H1 (cell line): ENCODE measurements around the gene KIAA1328. TPM values are rescaled to one million over a fixed set of nuclear protein-coding genes. Genes with fewer than 3 reads are reported as not detected.

Source experiments
- CTCF ChIA-PET: fragments of 300-600 bp; sonication (Branson Sonifier 250); formaldehyde crosslinking; loops from one replicate; lab custom pipeline; 2021; ENCODE audit not compliant: partially characterized antibody; lab: Charles Lee
- POLR2A ChIA-PET: fragments of 300-600 bp; sonication (Branson Sonifier 250); formaldehyde crosslinking; loops from one replicate; lab custom pipeline; 2021; ENCODE audit warnings: inconsistent platforms; ENCODE audit not compliant: partially characterized antibody; lab: Charles Lee
- DNase-seq, 2 experiments: peaks; one replicate each; pipeline versions ENCODE4 v3.0.0 to v3.0.0-alpha.2; 2010 to 2022; ENCODE audit warnings: low spot score in 2 of 2, low read depth in 1 of 2, mixed read lengths in 1 of 2
- FAIRE-seq: peaks from 2 replicates; lab custom pipeline; 2011; peaks lifted over from hg19 to GRCh38; lab: Jason Lieb, UNC
- H2AFZ ChIP-seq: 2 replicates; pipeline ENCODE4 v1.8.1; 2012; ENCODE audit warnings: low read length, inconsistent platforms
- H2AK5ac ChIP-seq: 2 replicates; pipeline ENCODE4 v1.6.1; 2013; ENCODE audit warnings: low read depth, low read length
- H2BK120ac ChIP-seq: replicated peaks from 2 replicates; pipeline ENCODE3; 2013; ENCODE audit warnings: low read depth, low read length, inconsistent platforms
- H2BK12ac ChIP-seq: 2 replicates; pipeline ENCODE4 v1.6.1; 2013; ENCODE audit warnings: low read depth, low read length
- H2BK15ac ChIP-seq: 2 replicates; pipeline ENCODE4 v1.6.1; 2013; ENCODE audit warnings: low read length
- H2BK20ac ChIP-seq: 2 replicates; pipeline ENCODE4 v1.6.1; 2013; ENCODE audit warnings: low read length
- H2BK5ac ChIP-seq: 2 replicates; pipeline ENCODE4 v1.6.1; 2013; ENCODE audit warnings: low read depth, low read length
- H3K14ac ChIP-seq: 2 replicates; pipeline ENCODE4 v1.6.1; 2013; ENCODE audit warnings: inconsistent platforms; ENCODE audit not compliant: insufficient read length
- H3K18ac ChIP-seq: 2 replicates; pipeline ENCODE4 v1.6.1; 2013; ENCODE audit warnings: low read length; ENCODE audit errors: extremely low read depth
- H3K23ac ChIP-seq: 2 replicates; pipeline ENCODE4 v1.6.1; 2013; ENCODE audit warnings: inconsistent platforms; ENCODE audit not compliant: insufficient read length
- H3K23me2 ChIP-seq: 2 replicates; pipeline ENCODE4 v1.6.1; 2013; ENCODE audit warnings: low read depth, low read length
- H3K27ac ChIP-seq: 2 replicates; pipeline ENCODE4 v1.6.1; 2011; ENCODE audit warnings: low read depth, low read length, inconsistent platforms
- H3K27me3 ChIP-seq, 4 experiments: replicated peaks in 1 of 4; 1 replicate in 1 of 4; 2 replicates in 3 of 4; pipeline versions ENCODE4 v1.6.1 to v1.8.1; 2011 to 2013; ENCODE audit warnings: low read length in 3 of 4, mild to moderate bottlenecking in 3 of 4, inconsistent platforms in 2 of 4, mixed read lengths in 2 of 4, moderate library complexity in 1 of 4; ENCODE audit not compliant: control insufficient read depth in 3 of 4, insufficient read depth in 3 of 4; ENCODE audit errors: extremely low read depth in 1 of 4
- H3K36me3 ChIP-seq, 4 experiments: 2 replicates each; pipeline versions ENCODE4 v1.6.1 to v1.8.1; 2011 to 2013; ENCODE audit warnings: mild to moderate bottlenecking in 4 of 4, low read length in 3 of 4, moderate library complexity in 2 of 4, control low read depth in 1 of 4, inconsistent platforms in 1 of 4; ENCODE audit not compliant: insufficient read depth in 4 of 4, control insufficient read depth in 2 of 4
- H3K4ac ChIP-seq: replicated peaks from 2 replicates; pipeline ENCODE3; 2013; ENCODE audit warnings: low read length, low read depth, mixed read lengths, inconsistent platforms; ENCODE audit not compliant: insufficient read length
- H3K4me1 ChIP-seq, 4 experiments: replicated peaks in 1 of 4; 1 replicate in 1 of 4; 2 replicates in 3 of 4; pipeline versions ENCODE4 v1.6.1 to v1.8.1; 2011 to 2013; ENCODE audit warnings: low read length in 3 of 4, inconsistent platforms in 2 of 4, mixed read lengths in 1 of 4; ENCODE audit not compliant: insufficient read depth in 4 of 4, control insufficient read depth in 3 of 4
- H3K4me2 ChIP-seq, 2 experiments: 2 replicates each; pipeline versions ENCODE4 v1.6.1 to v1.8.1; 2011 to 2013; ENCODE audit warnings: low read depth in 2 of 2, low read length in 2 of 2, control low read depth in 1 of 2, inconsistent platforms in 1 of 2, mild to moderate bottlenecking in 1 of 2; ENCODE audit not compliant: insufficient read depth in 1 of 2
- H3K4me3 ChIP-seq, 4 experiments: fragments of 200-600, 300-600 bp in 1 of 4; sonication (generic), shearing (Covaris generic), sonication (Bioruptor Twin) in 1 of 4; 2 replicates each; pipeline versions ENCODE4 v1.5.1 to v1.8.1; 2011 to 2016; ENCODE audit warnings: low read length in 4 of 4, low read depth in 3 of 4, control low read depth in 2 of 4, inconsistent platforms in 2 of 4, mild to moderate bottlenecking in 2 of 4, mixed read lengths in 1 of 4, moderate library complexity in 1 of 4; ENCODE audit not compliant: insufficient read depth in 2 of 4; ENCODE audit errors: extremely low read depth in 1 of 4
- H3K56ac ChIP-seq: replicated peaks from 2 replicates; pipeline ENCODE3; 2013; ENCODE audit warnings: low read depth, mild to moderate bottlenecking, mixed read lengths, low read length, inconsistent platforms; ENCODE audit not compliant: insufficient read length
- H3K79me1 ChIP-seq: 2 replicates; pipeline ENCODE4 v1.6.1; 2013; ENCODE audit warnings: low read depth, low read length, control low read depth
- H3K79me2 ChIP-seq, 2 experiments: 2 replicates each; pipeline versions ENCODE4 v1.6.1 to v1.8.1; 2012 to 2013; ENCODE audit warnings: low read length in 2 of 2, mild to moderate bottlenecking in 2 of 2, inconsistent platforms in 1 of 2; ENCODE audit not compliant: insufficient read depth in 2 of 2, control insufficient read depth in 1 of 2
- H3K9ac ChIP-seq, 4 experiments: replicated peaks in 1 of 4; 1 replicate in 1 of 4; 2 replicates in 3 of 4; pipeline versions ENCODE4 v1.6.1 to v1.8.1; 2011 to 2013; ENCODE audit warnings: low read depth in 3 of 4, low read length in 3 of 4, control low read depth in 2 of 4, mild to moderate bottlenecking in 2 of 4, moderate library complexity in 2 of 4, inconsistent platforms in 1 of 4; ENCODE audit errors: extremely low read depth in 1 of 4
- H3K9me3 ChIP-seq, 2 experiments: 2 replicates each; pipeline versions ENCODE4 v1.6.1 to v1.8.1; 2012 to 2013; ENCODE audit warnings: mild to moderate bottlenecking in 2 of 2, moderate library complexity in 2 of 2, control low read depth in 1 of 2, inconsistent platforms in 1 of 2, low read depth in 1 of 2, low read length in 1 of 2, mixed read lengths in 1 of 2; ENCODE audit not compliant: insufficient read depth in 2 of 2
- H4K20me1 ChIP-seq, 2 experiments: replicated peaks in 1 of 2; 2 replicates each; pipeline versions ENCODE3 to v1.8.1; 2011 to 2013; ENCODE audit warnings: inconsistent platforms in 2 of 2, low read length in 2 of 2, mild to moderate bottlenecking in 1 of 2; ENCODE audit not compliant: insufficient read depth in 2 of 2, control insufficient read depth in 1 of 2
- H4K5ac ChIP-seq: 2 replicates; pipeline ENCODE4 v1.6.1; 2013; ENCODE audit warnings: low read length, low read depth, mixed read lengths, inconsistent platforms; ENCODE audit not compliant: insufficient read length
- H4K8ac ChIP-seq: 2 replicates; pipeline ENCODE4 v1.8.0; 2013; ENCODE audit warnings: mild to moderate bottlenecking, moderate library complexity, low read length, inconsistent platforms; ENCODE audit not compliant: insufficient read depth; ENCODE audit errors: extremely low read depth
- H4K91ac ChIP-seq: replicated peaks from 2 replicates; pipeline ENCODE3; 2013; ENCODE audit warnings: low read length, mixed read lengths, inconsistent platforms; ENCODE audit not compliant: insufficient read length
- HDAC2 ChIP-seq, 2 experiments: fragments of 300-600 bp in 1 of 2; sonication (generic) in 1 of 2; IDR thresholded peaks; 2 replicates each; pipeline ENCODE4 v1.6.1; 2011 to 2012; ENCODE audit warnings: low read depth in 2 of 2, low read length in 2 of 2, mild to moderate bottlenecking in 2 of 2, moderate library complexity in 2 of 2, borderline replicate concordance in 1 of 2, inconsistent platforms in 1 of 2
- WGBS, 2 experiments: shearing (Covaris generic) in 1 of 2; methylation state at CpG; one replicate each; pipeline versions ENCODE4 v1.1.6 to v1.1.7; 2013 to 2015; ENCODE audit warnings: low lambda C conversion rate in 2 of 2, mixed read lengths in 2 of 2, inconsistent platforms in 1 of 2, low coverage in 1 of 2, missing lambda C conversion rate in 1 of 2; ENCODE audit not compliant: insufficient replicate concordance in 2 of 2, insufficient coverage in 1 of 2, insufficient read length in 1 of 2; ENCODE audit errors: extremely low coverage in 1 of 2, missing lambda C conversion rate in 1 of 2; 5-methylcytosine and 5-hydroxymethylcytosine counted together
- polyA plus RNA-seq, 7 experiments: library from polyadenylated mRNA; depleted of rRNA in 3 of 7; stranded (reverse) in 5 of 7; unstranded in 2 of 7; fragments of >200 nt in 5 of 7; fragments of 200-250 nt in 2 of 7; gene quantifications; 1 replicate in 5 of 7; 2 replicates in 1 of 7; 4 replicates in 1 of 7; pipeline versions ENCODE4 v1.2.1 to v1.2.3, GENCODE V29; 2011 to 2013; ENCODE audit warnings: missing spikeins in 2 of 7, mixed read lengths in 2 of 7
- total RNA-seq: library from RNA; stranded (reverse); fragmentation: NEBNext Ultra II Directional; extraction: Animal tissue kit (Norgen Biotek cat#: 25700); gene quantifications from 2 replicates; pipeline ENCODE4 v1.2.1, GENCODE V29; 2021

The KIAA1328 gene
- total and polyA plus RNA-seq, 2 of the 8 experiments (the other 6 are each of a cell fraction or from before 2014, with no cell fraction given) = 2.6 to 5.7 TPM

- H3K27ac ChIP-seq = no peak overlapping the region
- no peak overlapping the region for H4K91ac ChIP-seq
- H2BK120ac ChIP-seq = no peak overlapping the region
- ChIA-PET CTCF (interaction anchor here (1.0 to 3.9 kb wide), 6 partner anchors 39 to 315 kb away, joined by 3 to 40 read pairs (median 4); no protein-coding TSS in a partner anchor), POLR2A (interaction anchor here (1.7 kb wide), 1 partner anchor 16 kb away, joined by 5 read pairs; no protein-coding TSS in a partner anchor)
- H4K5ac ChIP-seq = no peak overlapping the region
- peaks cover 3 to 15% (median 9%) of the 10 kb centered on the region in 4 experiments; a peak in 6 of 7 replicates for H3K27me3 ChIP-seq
- H4K20me1 ChIP-seq = peaks cover 0 to 2% of the 10 kb centered on the region in 2 experiments
- H2BK12ac ChIP-seq = no peak overlapping the region
- DNase-seq (no peak), FAIRE-seq (no peak)
- no peak overlapping the region for H2BK5ac ChIP-seq
- H3K4me3 ChIP-seq = no peak overlapping the region
- no peak overlapping the region for H3K23ac ChIP-seq
- peaks cover 0 to 8% (median 5%) of the 10 kb centered on the region in 4 experiments; a peak in 6 of 7 replicates for H3K4me1 ChIP-seq
- no peak overlapping the region for H2BK20ac ChIP-seq
- no peak overlapping the region for H2AFZ ChIP-seq
- no peak overlapping the region for H3K9ac ChIP-seq
- no peak overlapping the region for H4K8ac ChIP-seq
- H2AK5ac ChIP-seq = no peak overlapping the region
- H3K9me3 ChIP-seq = no peaks in the 10 kb centered on the region
- peaks cover 6% of the 10 kb centered on the region; the same call in 1 of the 2 replicates for H3K23me2 ChIP-seq
- no peak overlapping the region for H2BK15ac ChIP-seq
- H3K18ac ChIP-seq = no peak overlapping the region
- H3K4ac ChIP-seq = no peak overlapping the region
- no peak overlapping the region for H3K4me2 ChIP-seq
- no peaks in the 10 kb centered on the region for H3K79me2 ChIP-seq
- H3K56ac ChIP-seq = no peak overlapping the region
- H3K79me1 ChIP-seq = no peaks in the 10 kb centered on the region
- H3K14ac ChIP-seq = no peak overlapping the region
- WGBS, 2 experiments = 75% methylated on average over 9 of the region's 9 CpGs; no CpG with 5 or more reads in 1 of the 2 experiments
- H3K36me3 ChIP-seq = no peaks in the 10 kb centered on the region
- no peak for TF ChIP-seq HDAC2 (IDR thresholded peaks at IDR 0.05; ENCODE audit: borderline replicate concordance in 1 of 2, low read depth in 2 of 2, low read length in 2 of 2)
Observed at GRCh38 chr18:37258131-37258530, 429.2 kb downstream of the KIAA1328 start.
